ENCODE results near the gene ARHGAP21. TPM values are rescaled to one million over a fixed set of nuclear protein-coding genes. Genes with fewer than 3 reads are reported as not detected.

The ARHGAP21 gene
- total and polyA plus RNA-seq, 2 experiments from 2014 or later, result 24.0 to 88.2 TPM

DNA sequence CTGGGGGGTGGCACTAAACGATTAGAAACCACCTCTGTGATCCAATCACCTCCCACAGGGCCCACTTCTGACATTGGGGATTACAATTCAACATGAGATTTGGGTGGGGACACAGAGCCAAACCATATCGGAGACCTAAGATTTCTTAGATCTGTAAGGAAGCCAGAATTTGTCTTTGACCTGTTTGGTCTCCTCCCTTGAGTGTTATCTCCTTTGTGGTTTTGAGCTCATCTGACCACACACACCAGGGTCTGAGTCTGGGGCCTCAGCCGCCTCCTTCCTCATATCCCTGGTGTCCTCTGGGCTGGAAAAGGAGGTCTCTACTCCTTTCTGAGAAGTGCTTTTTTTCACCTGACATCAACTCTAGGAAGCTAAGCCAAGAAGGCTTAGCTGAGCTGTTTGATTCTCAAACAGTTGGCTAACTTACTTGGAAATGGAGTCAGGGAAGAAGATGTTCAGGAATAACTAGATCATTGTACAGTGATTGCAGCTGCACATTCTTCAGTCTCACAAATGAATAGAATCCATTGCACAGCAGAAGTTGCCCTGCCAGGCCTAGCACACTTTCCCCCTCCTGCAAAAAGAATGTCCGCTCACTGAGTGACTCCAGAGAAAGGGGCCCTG, 167.4 kb downstream of the ARHGAP21 start:
- no peak overlapping the region for H3K4me3 ChIP-seq
- TF ChIP-seq, protein P1, sequence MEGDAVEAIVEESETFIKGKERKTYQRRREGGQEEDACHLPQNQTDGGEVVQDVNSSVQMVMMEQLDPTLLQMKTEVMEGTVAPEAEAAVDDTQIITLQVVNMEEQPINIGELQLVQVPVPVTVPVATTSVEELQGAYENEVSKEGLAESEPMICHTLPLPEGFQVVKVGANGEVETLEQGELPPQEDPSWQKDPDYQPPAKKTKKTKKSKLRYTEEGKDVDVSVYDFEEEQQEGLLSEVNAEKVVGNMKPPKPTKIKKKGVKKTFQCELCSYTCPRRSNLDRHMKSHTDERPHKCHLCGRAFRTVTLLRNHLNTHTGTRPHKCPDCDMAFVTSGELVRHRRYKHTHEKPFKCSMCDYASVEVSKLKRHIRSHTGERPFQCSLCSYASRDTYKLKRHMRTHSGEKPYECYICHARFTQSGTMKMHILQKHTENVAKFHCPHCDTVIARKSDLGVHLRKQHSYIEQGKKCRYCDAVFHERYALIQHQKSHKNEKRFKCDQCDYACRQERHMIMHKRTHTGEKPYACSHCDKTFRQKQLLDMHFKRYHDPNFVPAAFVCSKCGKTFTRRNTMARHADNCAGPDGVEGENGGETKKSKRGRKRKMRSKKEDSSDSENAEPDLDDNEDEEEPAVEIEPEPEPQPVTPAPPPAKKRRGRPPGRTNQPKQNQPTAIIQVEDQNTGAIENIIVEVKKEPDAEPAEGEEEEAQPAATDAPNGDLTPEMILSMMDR (IDR thresholded peaks at IDR 0.05; ENCODE audit: low read depth, low read length), result no peak
- no peaks in the 10 kb centered on the region for H3K36me3 ChIP-seq
- H3K27ac ChIP-seq, result no peak overlapping the region
- DNase-seq (ENCODE audit: low read depth in 1 of 2, low spot score in 1 of 2), result peak in 1 of 2 donors; percentile 14
- no peaks in the 10 kb centered on the region for H3K27me3 ChIP-seq
- no peaks in the 10 kb centered on the region for H3K9me3 ChIP-seq (ENCODE audit: low read depth)
- H3K4me1 ChIP-seq (ENCODE audit: low read depth), result no peaks in the 10 kb centered on the region

DNA sequence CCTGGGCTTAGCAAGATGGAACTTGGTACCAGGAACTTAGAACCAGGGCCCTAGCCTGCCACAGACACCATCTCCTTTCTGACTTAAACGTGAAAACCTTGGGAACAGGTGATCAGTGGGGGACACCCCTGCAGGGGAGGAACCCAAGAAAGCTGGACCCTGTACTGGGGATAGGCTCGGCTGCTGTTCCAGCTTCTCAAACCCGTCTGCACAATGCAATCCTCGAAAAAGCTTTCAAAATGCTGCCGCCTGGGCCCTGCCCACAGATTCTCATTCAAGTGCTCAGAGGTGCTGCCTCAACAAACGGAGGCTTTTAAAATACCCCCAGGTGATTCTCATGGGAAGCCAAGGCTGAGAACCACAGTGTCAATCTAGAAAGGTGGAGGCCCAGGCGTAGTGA, 169.7 kb downstream of the ARHGAP21 start:
- H3K9me3 ChIP-seq (ENCODE audit: low read depth), result no peaks in the 10 kb centered on the region

GRCh38 chr10:24553051-24553612, 170.6 kb downstream of the ARHGAP21 start:
- TF ChIP-seq, protein P1 (IDR thresholded peaks at IDR 0.05; ENCODE audit: low read depth, low read length), result no peak
- no peak for DNase-seq (ENCODE audit: low read depth in 1 of 2, low spot score in 1 of 2)
- H3K27ac ChIP-seq, result no peak overlapping the region
- no peak overlapping the region for H3K4me3 ChIP-seq
- no peaks in the 10 kb centered on the region for H3K36me3 ChIP-seq
- no peaks in the 10 kb centered on the region for H3K9me3 ChIP-seq (ENCODE audit: low read depth)
- no peaks in the 10 kb centered on the region for H3K4me1 ChIP-seq (ENCODE audit: low read depth)
- no peaks in the 10 kb centered on the region for H3K27me3 ChIP-seq

More for the DNA sequence above, 169.7 kb downstream of the ARHGAP21 start:
- DNase-seq (ENCODE audit: low read depth in 1 of 2, low spot score in 1 of 2), result no peak
- Histone ChIP-seq H3K36me3 (no peaks in the 10 kb centered on the region), H3K27ac (no peak overlapping the region), H3K4me1 (ENCODE audit: low read depth) (no peaks in the 10 kb centered on the region), H3K27me3 (no peaks in the 10 kb centered on the region), H3K4me3 (no peak overlapping the region)
- TF ChIP-seq, protein P1 (IDR thresholded peaks at IDR 0.05; ENCODE audit: low read depth, low read length), result no peak

GRCh38 chr10:24552346-24553016, 171.2 kb downstream of the ARHGAP21 start:
- no peak for DNase-seq (ENCODE audit: low read depth in 1 of 2, low spot score in 1 of 2)
- Histone ChIP-seq H3K27ac (no peak overlapping the region), H3K9me3 (ENCODE audit: low read depth) (no peaks in the 10 kb centered on the region), H3K4me3 (no peak overlapping the region), H3K36me3 (no peaks in the 10 kb centered on the region), H3K4me1 (ENCODE audit: low read depth) (no peaks in the 10 kb centered on the region), H3K27me3 (no peaks in the 10 kb centered on the region)
- TF ChIP-seq, protein P1 (IDR thresholded peaks at IDR 0.05; ENCODE audit: low read depth, low read length), result peak; percentile 33

GRCh38 chr10:24551161-24551560, 172.5 kb downstream of the ARHGAP21 start:
- H3K27me3 ChIP-seq, result no peaks in the 10 kb centered on the region
- H3K9me3 ChIP-seq (ENCODE audit: low read depth), result no peaks in the 10 kb centered on the region
- TF ChIP-seq, protein P1 (IDR thresholded peaks at IDR 0.05; ENCODE audit: low read depth, low read length), result no peak

More at GRCh38 chr10:24551161-24551560, 172.5 kb downstream of the ARHGAP21 start:
- peaks cover 1% of the 10 kb centered on the region for H3K36me3 ChIP-seq
- no peaks in the 10 kb centered on the region for H3K4me1 ChIP-seq (ENCODE audit: low read depth)
- no peak for DNase-seq (ENCODE audit: low read depth in 1 of 2, low spot score in 1 of 2)
- H3K4me3 ChIP-seq, result no peak overlapping the region
- no peak overlapping the region for H3K27ac ChIP-seq
